Skin of body (tissue), 2 donors: ENCODE measurements around the gene DPH1. TPM values are rescaled to one million over a fixed set of nuclear protein-coding genes. Genes with fewer than 3 reads are reported as not detected.

Source experiments
- DNase-seq: peaks from one replicate; lab custom pipeline; 2025; lab: John Stamatoyannopoulos, UW
- total RNA-seq: library from RNA; depleted of rRNA; stranded (reverse); fragments of >200 nt; gene quantifications from one replicate; pipeline ENCODE4 v1.2.3, GENCODE V29; 2014

DPH1 gene
- total RNA-seq, 1 donor from 2014 or later: 24.0 TPM

- no peak for DNase-seq
Measured at GRCh38 chr17:2060681-2061440, 30.9 kb downstream of the DPH1 start.

GRCh38 chr17:2061441-2061958 is 31.5 kb downstream of the DPH1 start:
- DNase-seq: no peak

- DNase-seq: no peak
Measured at GRCh38 chr17:2062571-2063183, 32.7 kb downstream of the DPH1 start.

GRCh38 chr17:2063261-2064146 is 33.6 kb downstream of the DPH1 start:
- peak; percentile 49 for DNase-seq

- DNase-seq: no peak
Measured at GRCh38 chr17:2064147-2064489, 34.2 kb downstream of the DPH1 start.

- no peak for DNase-seq
Measured at GRCh38 chr17:2064520-2064971, 34.6 kb downstream of the DPH1 start.

- peak; percentile 35 for DNase-seq
Measured at GRCh38 chr17:2064980-2065785, 35.2 kb downstream of the DPH1 start.

- DNase-seq: no peak
Measured at GRCh38 chr17:2065949-2066400, 36.0 kb downstream of the DPH1 start.

GRCh38 chr17:2067048-2067561 is 37.2 kb downstream of the DPH1 start:
- no peak for DNase-seq

- peak; percentile 44 for DNase-seq
Measured at GRCh38 chr17:2067608-2068024, 37.7 kb downstream of the DPH1 start.

GRCh38 chr17:2068031-2068518 is 38.1 kb downstream of the DPH1 start:
- peak; percentile 69 for DNase-seq

GRCh38 chr17:2068519-2069051 is 38.6 kb downstream of the DPH1 start:
- no peak for DNase-seq

GRCh38 chr17:2070241-2071023 is 40.5 kb downstream of the DPH1 start:
- DNase-seq: no peak

- DNase-seq: no peak
Measured at GRCh38 chr17:2071024-2071385, 41.1 kb downstream of the DPH1 start.

GRCh38 chr17:2071455-2072281 is 41.7 kb downstream of the DPH1 start:
- peak; percentile 34 for DNase-seq

GRCh38 chr17:2074919-2075318 is 45.0 kb downstream of the DPH1 start:
- no peak for DNase-seq

- peak; percentile 73 for DNase-seq
Measured at GRCh38 chr17:2075336-2076086, 45.6 kb downstream of the DPH1 start.
